ENCODE data around the gene GSK3A. TPM values are rescaled to one million over a fixed set of nuclear protein-coding genes. Genes with fewer than 3 reads are reported as not detected.

Gene GSK3A
- total RNA-seq, 1 donor from 2014 or later = 36.3 TPM

- DNase-seq (ENCODE audit: missing footprints) (no peak), ATAC-seq (no peak)
- intact Hi-C loops (cut with DNase I) = loop anchor here (1.0 to 10.0 kb wide), 3 partner anchors 22 to 190 kb away; partner anchors contain the start of genes CNFN and ZNF526
These were observed 312 bp downstream of the GSK3A start for GRCh38 chr19:42242069-42242511.

GRCh38 chr19:42241279-42241678, 1.1 kb downstream of the GSK3A start:
- no peak for ATAC-seq
- DNase-seq (ENCODE audit: missing footprints) = peak; percentile 57
- intact Hi-C loops (cut with DNase I) = loop anchor here (5.0 to 10.0 kb wide), 2 partner anchors 154 to 191 kb away; partner anchors contain the start of gene CNFN

DNA sequence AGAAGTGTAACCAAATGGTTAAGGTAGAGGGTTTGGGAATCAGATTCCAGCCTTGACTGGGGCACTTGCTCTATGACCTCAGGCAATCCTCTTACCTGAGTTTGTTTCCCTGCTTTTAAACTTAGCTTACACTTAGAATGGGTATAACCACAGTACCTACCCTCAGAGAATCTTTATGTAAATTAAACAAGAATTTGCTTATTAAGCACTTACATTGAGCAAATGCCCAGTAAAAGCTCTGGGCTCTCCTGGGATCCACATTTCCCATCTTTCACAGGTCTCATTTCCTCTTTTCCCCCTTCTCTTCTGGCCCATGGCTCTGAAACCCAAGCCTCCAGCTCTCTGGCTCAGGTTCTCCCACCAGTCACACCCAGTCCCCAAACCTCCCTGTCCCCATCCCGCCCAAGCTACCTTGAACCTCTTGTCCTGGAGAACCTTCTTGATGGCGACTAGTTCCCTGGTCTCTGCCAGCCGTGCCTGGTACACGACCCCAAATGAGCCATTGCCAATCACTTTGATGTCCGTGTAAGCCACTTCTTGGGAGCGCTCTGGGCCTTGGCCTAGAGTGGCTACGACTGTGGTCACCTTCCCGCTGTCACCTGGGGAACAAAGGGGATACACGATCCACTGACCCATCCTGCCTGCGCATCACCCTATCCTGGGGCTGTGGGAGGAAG, 2.7 kb downstream of the GSK3A start:
- DNase-seq (ENCODE audit: missing footprints) (peak; percentile 56), ATAC-seq (no peak)
- intact Hi-C loops (cut with DNase I) = loop anchor here (5.0 to 10.0 kb wide), 2 partner anchors 155 to 193 kb away; partner anchors contain the start of gene CNFN

GRCh38 chr19:42235181-42235580, 7.2 kb downstream of the GSK3A start:
- intact Hi-C loops (cut with DNase I) = no loop called here
- DNase-seq (ENCODE audit: missing footprints) (no peak), ATAC-seq (no peak)

- intact Hi-C loops (cut with DNase I) = no loop called here
- no peak for DNase-seq (ENCODE audit: missing footprints)
These were observed 8.0 kb downstream of the GSK3A start for GRCh38 chr19:42234364-42234763.

DNA sequence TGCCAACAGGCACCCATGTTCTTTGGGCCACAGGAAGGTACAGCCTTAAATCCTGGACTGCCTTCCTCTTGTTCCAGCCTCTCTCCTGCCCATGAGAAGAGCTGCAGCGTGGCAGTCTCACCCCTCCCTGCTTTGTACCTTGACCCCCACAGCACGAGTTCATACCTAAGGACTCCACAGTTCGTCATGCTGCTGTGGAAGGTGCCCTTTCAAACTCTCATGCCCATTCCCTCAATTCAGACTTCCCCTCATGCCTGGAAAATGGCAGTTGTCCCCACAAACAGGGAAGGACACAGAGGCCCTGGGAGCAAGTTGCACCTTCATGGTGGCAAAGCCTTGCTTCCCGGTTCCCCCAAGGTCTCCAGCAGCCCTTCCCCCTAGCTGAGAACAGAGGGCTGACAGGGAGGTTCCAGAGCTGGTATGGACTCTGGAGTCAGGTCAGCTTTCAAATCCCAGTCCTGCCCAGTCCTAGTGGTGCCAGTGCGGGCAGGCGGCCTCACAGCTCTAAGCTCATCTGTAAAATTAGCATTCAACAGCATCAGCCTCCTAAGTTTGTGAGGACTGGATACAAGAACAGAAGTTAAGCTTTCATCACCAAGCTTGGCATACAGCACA, 8.6 kb downstream of the GSK3A start:
- no peak for ATAC-seq
- intact Hi-C loops (cut with DNase I) = no loop called here
- DNase-seq (ENCODE audit: missing footprints) = no peak

More at GRCh38 chr19:42234364-42234763, 8.0 kb downstream of the GSK3A start:
- no peak for ATAC-seq

- ATAC-seq (no peak), DNase-seq (ENCODE audit: missing footprints) (no peak)
- intact Hi-C loops (cut with DNase I) = no loop called here
These were observed 9.3 kb downstream of the GSK3A start for GRCh38 chr19:42233106-42233505.

- ATAC-seq = no peak
- intact Hi-C loops (cut with DNase I) = no loop called here
- DNase-seq (ENCODE audit: missing footprints) = no peak
These were observed 10.0 kb downstream of the GSK3A start for GRCh38 chr19:42232435-42232834.

DNA sequence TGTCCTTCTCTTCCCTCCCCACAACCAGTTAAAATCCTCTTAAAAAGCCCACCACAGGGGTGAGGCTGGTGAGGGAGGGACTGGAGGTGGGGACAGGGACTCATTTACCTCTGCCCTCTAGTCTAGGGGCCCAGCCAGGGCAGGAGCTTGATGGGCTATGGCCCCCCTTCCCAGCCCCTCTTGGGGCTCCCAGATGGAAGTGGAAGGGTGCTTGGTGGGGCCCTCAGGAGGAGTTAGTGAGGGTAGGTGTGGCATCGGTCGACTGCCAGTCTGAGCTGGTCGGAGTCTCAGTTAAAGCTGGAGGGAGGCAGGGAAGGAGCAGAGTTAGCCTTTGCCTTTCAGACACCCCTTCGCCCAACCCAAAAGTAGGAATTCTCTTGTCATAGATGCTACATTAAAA, 11.8 kb downstream of the GSK3A start:
- DNase-seq (ENCODE audit: missing footprints) (no peak), ATAC-seq (no peak)
- intact Hi-C loops (cut with DNase I) = no loop called here

- no peak for ATAC-seq
- no peak for DNase-seq (ENCODE audit: missing footprints)
- intact Hi-C loops (cut with DNase I) = no loop called here
These were observed 12.5 kb downstream of the GSK3A start for GRCh38 chr19:42229855-42230351.

DNA sequence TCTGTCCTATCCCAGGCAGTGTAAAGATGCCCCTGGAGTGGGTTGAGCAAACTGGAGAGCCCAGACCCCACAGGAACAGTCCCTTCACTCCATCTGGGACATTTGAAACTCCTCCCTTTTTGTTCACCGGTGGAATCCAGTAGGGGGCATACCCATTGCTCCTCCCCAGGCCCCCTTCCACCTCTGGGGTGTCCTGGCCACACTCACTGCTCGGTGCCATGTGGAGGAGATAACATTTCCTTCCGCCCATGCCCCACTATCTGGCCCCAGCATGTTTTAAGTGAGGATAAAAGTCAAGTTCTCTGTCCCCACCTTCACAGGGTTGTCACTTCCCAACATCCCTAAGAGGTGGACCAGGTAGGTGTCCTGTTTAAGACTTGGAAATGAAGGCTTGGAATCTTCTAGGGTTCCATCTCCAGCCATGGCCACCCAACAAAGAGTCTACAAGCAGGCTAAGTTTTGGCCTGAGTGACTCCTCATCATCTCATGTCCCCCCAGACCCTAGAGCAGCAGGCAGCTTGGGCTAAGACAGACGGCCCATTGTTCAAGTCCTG, 13.0 kb downstream of the GSK3A start:
- DNase-seq (ENCODE audit: missing footprints) (no peak), ATAC-seq (no peak)
- intact Hi-C loops (cut with DNase I) = no loop called here

GRCh38 chr19:42228641-42229040, 13.8 kb downstream of the GSK3A start:
- no peak for ATAC-seq
- intact Hi-C loops (cut with DNase I) = no loop called here
- no peak for DNase-seq (ENCODE audit: missing footprints)

- ATAC-seq (no peak), DNase-seq (ENCODE audit: missing footprints) (no peak)
- intact Hi-C loops (cut with DNase I) = no loop called here
These were observed 15.5 kb downstream of the GSK3A start for GRCh38 chr19:42226886-42227285.

DNA sequence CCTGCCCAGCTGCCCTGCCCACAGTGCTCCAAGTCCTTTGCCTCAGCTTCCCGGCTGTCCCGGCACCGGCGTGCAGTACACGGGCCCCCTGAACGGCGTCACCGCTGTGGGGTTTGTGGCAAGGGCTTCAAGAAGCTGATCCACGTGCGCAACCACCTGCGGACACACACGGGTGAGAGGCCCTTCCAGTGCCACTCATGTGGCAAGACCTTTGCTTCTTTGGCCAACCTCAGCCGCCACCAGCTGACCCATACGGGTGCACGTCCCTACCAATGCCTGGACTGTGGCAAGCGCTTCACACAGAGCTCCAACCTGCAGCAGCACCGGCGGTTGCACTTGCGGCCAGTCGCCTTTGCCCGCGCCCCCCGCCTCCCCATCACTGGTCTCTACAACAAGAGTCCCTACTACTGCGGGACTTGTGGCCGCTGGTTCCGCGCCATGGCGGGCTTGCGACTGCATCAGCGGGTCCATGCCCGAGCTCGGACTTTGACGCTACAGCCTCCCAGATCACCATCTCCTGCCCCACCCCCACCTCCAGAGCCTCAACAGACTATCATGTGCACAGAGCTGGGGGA, 16.6 kb downstream of the GSK3A start:
- no peak for ATAC-seq

DNA sequence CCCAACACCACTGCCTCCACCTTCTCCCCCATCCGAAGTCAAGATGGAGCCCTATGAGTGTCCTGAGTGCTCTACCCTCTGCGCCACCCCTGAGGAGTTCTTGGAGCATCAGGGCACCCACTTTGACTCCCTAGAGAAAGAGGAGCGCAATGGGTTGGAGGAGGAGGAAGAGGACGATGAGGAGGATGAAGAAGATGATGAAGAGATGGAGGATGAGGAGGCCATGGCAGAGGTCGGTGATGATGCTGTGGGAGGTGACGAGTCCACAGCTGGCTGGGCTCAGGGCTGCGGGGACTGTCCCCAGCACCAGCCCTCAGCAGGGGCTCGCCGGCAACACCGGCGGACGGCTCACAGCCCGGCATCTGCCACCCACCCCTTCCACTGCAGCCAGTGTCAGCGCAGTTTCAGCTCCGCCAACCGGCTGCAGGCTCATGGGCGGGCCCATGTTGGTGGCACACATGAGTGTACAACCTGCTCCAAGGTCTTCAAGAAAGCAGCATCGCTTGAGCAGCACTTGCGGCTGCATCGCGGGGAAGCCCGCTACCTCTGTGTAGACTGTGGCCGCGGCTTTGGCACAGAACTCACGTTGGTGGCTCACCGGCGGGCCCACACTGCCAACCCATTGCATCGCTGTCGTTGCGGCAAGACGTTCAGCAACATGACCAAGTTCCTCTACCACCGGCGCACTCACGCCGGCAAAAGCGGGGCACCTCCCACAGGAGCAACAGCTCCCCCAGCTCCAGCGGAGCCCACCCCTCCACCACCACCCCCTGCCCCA, 17.3 kb downstream of the GSK3A start:
- ATAC-seq = no peak
- DNase-seq (ENCODE audit: missing footprints) = peak; percentile 23
- intact Hi-C loops (cut with DNase I) = no loop called here

More for the DNA sequence above, 16.6 kb downstream of the GSK3A start:
- intact Hi-C loops (cut with DNase I) = no loop called here
- DNase-seq (ENCODE audit: missing footprints) = no peak

- no peak for DNase-seq (ENCODE audit: missing footprints)
- ATAC-seq = no peak
- intact Hi-C loops (cut with DNase I) = loop anchor here (1.0 kb wide), 1 partner anchor 22 kb away; the partner anchor contains the start of gene GSK3A
These were observed 21.7 kb downstream of the GSK3A start for GRCh38 chr19:42220751-42221097.

GRCh38 chr19:42219812-42220750, 22.3 kb downstream of the GSK3A start, which contains the start of gene ZNF526:
Gene ZNF526 (plus strand): TSS chr19:42220312. CDS start chr19:42224404, 4,092 bp downstream.
- intact Hi-C loops (cut with DNase I) = loop anchor here (1.0 kb wide), 1 partner anchor 22 kb away; the partner anchor contains the start of gene GSK3A
- ATAC-seq (peak; percentile 94), DNase-seq (ENCODE audit: missing footprints) (peak; percentile 98)
